HG03025 (cell line): ENCODE data around the gene LTBP1.

Experiments
- ATAC-seq: cut with Tn5 transposase; IDR thresholded peaks from one replicate; pipeline ENCODE4 v1.9.1; 2021; ENCODE audit warnings: mild to moderate bottlenecking, moderate library complexity; ENCODE audit not compliant: unreplicated experiment, low FRiP score

The LTBP1 gene

DNA sequence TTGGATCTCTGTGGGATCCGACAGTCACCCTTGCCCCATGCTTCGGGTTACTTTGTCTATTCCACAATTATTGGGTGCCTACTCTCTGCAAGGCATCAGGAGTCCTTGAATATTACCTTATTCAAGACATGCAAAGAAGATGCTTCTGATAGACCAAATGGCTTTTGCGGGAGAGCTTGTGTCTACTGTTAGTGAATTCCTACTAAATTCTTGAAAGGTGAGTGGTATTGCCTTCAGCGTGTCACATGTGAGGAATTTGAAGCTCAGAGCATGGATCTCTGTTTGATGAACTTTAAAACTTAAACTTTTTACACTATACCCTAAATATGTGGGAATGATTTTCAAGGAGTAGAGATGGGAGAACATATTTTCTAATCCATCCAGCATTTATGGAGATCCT lies 184.4 kb downstream of the LTBP1 start:
- ATAC-seq, result no peak

DNA sequence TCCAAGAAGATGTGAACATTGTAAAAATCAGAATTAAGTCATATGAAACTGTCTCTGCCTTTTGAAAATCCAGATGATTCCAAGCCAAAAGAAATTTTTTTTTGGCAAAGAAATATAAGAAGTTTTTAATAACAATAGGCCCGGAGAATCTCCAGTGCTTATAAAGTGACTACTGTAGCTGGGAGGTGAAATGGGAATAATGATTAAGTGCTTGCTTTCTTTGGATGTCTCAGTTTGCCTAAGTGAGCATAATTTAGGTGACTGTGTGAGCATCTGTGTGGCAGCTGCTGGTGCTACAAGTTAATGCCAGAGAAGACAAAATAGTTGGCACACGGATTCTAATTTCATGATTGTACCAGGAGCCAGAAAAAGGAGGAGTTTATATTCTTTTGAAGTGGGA lies 185.0 kb downstream of the LTBP1 start:
- no peak for ATAC-seq

DNA sequence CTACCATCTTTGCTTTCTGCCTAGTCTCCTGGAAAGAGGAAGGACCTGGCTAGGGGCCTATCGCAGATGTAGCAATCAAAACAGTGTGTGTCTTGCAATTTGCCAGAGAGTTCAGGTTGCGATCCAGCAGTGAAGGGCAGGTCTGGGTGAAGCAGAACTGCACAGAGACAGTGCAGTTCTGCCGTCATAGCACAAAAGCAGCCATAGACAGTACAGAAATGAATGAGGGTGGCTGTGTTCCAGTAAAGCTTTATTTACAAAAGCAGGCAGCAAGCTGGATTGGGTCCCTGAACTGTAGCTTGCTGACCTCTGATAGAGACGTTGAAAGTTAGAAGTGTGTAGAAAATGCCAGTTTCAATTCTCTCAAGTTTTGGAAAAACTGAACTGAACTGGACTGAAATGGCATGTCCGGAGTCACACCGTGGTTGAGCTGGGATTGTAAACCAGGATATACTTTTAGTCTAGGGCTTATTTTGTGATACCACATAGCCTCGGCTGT lies 186.8 kb downstream of the LTBP1 start:
- no peak for ATAC-seq

DNA sequence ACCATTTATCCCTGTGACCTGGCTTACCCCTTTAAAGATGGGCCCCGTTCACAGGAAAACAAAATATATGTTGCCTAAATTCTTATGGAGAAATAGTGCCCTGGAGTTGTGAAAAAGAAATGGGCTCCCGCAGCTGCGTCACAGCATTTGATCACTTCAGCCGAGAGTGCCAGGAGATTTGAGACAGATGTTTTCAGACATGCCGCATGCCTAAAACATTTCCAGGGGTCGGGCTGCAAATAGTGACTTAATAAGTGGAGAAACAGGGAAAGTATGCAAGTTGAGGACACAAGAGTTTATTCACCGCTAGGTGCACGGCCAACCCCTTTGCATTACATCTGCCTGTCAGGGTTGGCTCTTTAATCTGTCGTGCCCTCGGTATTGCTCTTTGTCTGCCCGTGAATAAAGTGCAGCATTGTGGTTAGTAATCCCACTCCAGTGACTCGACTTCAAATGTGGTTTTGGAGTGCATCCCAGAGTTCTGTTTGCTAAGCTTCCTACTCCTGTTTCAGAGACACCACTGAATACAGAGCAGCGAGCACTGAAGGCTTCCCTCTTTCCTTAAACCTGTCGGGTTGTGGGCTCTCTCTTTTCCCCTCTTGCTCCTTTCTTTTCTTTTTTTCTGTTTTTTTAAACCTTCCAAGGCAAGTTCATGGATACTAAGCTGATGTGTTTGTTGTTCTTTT lies 187.5 kb downstream of the LTBP1 start:
- ATAC-seq, result no peak

DNA sequence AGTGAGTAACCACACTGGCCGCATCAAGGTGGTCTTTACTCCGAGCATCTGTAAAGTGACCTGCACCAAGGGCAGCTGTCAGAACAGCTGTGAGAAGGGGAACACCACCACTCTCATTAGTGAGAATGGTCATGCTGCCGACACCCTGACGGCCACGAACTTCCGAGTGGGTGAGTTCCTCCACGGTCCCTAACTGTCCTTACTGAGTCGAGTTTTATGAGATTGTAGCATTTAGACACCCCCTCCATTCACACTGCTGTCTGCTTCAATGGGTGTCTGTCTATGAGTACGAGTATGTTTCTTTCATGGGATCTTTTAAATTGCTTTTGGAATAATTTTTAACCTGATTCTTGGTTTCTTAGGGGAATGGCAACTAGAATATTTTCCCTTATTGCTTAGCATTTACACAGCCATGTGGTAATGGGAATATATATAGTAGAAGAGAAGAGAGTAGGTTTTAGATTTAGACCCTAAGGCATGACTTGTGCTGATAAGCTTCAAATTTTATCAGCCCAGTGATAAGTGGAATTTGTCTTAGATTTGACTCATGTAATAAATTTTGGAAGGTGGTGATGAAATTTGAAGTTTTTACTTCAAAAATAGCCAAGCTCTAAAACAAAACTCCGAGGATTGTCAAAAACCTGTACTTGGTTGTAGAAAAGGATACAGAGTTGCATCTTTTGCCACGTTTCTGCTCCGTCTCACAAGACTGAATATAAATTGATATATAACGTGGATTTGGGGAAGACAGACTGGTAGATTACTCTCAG lies 188.2 kb downstream of the LTBP1 start:
- no peak for ATAC-seq

DNA sequence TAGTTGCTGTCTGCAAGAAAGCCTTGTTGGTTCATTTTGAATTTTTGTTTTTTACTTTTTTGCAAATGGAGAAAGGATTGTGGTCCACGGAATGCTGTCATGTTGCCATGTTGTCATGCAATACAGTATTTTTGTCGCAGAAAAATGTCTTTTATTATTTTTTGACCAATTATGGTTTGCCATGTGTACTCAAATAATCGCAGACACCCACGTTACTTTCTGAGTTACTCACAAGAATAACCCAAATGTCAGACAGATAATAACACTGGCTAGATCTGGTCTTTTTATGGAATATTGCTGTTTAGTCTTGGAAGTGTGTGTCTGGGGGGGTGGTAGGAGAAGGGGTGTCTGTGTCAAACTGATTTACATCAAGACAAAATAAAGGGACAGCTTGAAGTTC lies 188.9 kb downstream of the LTBP1 start:
- no peak for ATAC-seq

DNA sequence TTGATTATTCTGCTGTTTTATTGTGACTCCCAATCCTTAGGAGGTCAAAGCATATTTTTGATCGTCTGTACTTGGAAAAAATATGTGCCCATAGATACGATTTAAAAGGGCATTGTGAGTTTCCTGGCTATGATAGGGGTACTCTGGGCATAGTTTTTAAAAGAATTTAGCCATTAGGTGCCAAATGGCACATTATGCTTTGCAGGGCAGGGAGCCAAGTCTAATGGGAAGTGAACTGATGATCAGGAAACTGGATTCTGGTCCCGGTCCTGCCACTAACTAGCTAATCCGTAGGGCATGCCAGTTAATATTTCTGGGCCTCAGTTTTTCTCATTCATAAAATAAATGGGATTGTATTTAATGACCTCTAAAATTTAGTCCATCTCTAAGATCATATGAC lies 189.3 kb downstream of the LTBP1 start:
- ATAC-seq, result no peak

DNA sequence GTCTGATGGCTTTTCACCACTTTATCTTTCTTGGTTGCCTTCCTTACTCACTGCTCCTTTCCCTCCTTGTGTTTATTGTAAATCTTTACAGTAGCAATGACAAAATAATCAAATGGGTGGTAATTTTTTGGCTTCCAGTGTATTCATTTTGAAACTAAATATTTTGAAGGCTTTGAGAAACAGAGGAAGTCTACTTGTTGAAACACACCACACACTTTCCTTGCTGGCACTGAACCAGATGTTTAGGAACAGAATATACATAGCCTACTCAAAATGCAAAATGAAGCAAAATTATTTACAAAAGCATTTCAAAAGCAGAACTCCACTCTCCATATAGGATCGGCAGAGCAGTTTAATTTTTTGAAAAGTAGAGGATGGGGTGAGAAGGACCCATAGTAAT lies 189.8 kb downstream of the LTBP1 start:
- no peak for ATAC-seq

DNA sequence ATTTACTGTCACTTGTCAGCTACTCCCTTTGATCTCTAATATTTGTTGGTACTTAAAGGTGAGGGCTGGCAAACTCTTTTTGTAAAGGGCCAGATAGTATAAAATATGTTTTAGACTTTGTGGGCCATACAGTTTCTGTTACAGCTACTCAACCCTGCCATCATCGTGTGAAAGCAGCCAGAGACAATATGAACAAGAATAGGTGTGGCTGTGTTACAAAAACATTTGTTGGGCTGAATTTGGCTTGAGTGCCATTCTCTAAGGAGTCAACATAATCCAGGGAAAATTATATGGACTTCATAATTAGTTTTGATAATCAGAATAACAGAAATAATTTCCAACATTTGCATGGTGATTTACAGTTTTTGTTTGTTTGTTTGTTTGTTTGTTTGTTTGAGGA lies 190.6 kb downstream of the LTBP1 start:
- ATAC-seq, result no peak

DNA sequence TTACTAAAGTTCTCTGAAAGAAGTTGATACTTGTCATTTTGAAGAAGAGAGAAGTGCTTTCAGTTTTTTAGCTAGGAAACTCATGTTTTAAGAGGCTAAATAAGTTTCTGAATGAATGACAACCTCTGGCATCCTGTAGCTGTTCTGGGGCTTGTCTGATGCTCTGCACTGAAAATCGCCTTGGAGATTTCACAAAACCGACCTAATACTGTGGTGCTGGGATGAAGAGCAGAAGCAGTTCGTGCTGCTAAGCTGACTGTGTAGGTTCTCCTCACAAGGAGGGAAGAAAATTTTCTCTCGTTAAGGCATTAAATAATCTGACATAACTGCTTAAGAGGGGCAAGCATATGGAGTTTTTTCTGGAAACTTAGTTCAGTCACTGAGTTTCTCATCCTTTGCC lies 193.2 kb downstream of the LTBP1 start:
- ATAC-seq, result no peak

DNA sequence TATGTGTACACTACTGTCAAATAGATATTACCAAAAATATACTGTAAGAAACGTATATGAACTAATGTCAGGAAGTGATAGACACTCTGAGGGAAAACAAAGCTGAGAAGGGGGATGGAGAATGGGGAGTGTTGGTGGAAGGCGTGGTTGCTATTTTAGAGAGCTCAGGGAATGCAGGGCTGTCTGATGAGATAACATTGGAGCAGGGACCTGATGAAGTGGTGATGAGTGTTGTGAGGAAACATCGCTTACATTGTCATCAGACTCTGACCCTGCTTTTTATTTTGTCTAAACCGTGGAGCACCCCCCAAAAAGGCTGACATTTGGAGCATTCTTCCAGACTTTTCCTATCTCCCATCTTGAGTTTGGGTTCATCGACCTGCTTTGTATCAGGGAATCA lies 194.7 kb downstream of the LTBP1 start:
- no peak for ATAC-seq

DNA sequence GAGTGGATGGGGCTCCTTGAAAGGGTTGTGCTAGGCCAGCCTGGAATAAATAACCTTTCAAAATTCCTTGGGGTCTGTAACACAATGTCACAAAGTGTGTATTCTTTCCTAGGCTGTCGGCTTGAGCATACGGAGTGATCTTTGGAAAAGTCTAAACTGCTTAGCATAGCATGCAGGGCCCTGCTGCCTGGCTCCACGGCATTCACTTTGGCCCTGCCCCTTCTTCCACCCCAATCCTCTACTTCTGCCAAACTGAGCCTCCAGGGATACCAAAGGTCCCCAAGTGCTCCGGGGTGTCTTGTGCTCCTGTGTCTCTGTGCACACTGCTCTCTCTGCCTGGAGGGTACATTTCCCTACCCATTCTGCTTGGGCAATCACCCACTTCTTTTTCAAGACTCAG lies 196.1 kb downstream of the LTBP1 start:
- no peak for ATAC-seq

DNA sequence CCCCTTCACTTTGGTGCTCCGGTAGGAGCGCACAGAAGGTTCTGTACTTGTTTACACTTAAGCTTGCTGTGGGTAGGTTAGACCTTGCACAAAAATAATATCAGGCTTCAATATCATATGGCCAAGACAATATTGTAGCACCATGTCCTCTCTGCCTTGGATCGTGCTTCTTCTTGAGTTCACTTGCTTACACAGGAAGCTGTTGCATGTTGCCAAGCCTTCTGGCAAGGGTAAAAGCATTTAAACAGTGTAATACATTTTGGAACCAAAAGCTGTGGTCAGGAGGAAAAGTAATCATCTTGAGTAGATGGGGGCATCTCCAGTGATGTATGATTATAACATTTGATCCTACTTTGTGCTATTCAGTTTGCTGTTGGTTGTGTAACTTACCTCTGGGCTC lies 197.5 kb downstream of the LTBP1 start:
- no peak for ATAC-seq

DNA sequence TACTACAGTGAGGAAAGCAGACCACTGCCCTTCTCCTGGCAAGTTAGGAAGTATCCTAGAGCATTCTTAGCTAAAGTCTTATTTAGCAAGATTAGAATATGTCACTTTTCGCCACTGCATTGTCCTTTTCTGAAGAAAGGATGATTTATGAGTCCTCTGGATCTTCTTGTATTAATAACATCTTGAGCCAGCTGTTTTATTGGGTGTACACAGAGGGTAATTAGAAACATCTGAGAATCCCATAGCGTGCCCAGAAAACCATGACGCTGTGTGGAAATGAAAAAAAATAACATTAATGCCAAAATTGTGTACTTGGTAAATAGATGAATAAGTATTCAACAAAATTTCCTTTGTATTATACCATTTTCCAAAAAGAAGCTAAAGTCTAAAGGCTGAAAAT lies 198.7 kb downstream of the LTBP1 start:
- no peak for ATAC-seq

DNA sequence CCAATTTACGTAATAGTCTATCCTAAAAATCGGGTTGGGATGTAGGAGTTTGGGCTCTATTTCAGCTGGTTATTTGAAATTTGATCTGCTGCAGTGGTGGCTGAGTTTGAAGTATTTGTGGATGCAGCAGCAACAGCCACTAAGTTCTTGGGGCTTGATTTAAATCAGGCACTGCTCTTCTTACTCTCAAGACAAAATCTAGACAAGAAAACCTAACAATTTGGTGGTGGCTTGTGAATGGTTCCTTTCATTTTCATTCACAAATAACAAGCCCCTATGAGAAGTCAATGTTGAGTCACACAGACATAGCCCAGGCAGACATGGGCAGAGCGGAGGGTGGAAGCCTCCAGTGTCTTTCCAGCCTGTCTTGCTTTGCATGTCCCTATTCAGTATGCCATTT lies 199.3 kb downstream of the LTBP1 start:
- no peak for ATAC-seq

DNA sequence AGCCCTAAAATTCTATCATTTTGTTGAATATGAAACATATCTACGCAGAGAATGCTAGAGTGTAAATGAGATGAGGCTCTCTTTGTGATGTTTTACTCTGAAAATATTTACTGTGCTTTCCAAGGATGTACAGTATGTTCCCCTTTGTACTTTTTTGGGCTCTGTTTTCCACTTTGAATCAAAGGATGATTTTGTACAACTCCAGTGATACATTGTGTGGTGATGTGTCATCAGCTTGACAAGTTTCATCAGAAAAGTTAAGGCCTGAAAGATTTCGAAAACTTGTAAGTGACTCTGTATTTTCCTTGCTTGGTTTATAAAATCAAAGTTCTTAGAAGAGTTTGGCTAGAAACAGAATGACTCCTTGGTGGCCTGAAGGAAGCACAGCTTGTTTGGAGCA lies 206.3 kb downstream of the LTBP1 start:
- ATAC-seq, result no peak

DNA sequence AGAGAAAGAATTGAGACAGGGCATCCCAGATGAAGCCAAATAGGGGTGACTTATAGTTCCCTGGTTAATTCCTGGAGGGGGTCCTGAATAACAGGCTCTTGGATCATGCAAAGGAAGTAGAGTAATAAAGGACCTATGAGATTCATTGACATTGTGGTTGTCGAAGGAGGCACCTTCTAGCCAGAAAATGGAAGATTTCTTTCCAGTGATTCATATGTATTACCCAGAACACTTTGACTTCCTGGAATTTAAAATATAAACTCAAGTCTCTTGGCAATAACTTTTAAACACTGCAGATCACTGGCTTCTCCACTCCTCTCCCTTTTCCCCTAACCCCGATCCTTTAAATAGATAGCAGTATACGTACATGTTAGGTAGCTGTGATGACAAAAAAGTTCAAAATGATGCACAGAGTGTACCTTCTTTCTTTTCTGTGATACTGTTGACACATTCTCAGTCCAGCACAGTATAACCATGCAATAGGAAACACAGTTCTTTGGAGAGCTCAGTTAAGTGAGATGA lies 211.8 kb downstream of the LTBP1 start:
- ATAC-seq, result no peak

DNA sequence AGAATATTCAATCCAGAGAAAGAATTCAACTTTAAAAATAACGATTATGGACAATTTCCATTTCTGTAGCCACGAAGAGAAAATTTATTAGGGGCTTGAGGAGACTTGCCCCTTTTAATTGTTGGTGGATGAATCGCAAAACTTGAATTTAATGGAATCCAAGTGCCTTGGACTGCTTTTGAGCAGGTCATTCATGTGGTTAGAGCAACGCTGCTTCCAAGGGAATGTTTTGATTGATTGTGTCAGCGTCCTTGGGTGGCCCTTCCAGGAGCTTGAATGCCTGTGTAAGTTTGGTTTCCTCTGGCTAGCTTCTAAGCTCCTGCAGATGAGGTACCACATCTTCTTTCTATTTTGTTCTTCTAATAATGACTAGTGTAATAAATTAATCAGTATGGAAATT lies 213.4 kb downstream of the LTBP1 start:
- ATAC-seq, result no peak

DNA sequence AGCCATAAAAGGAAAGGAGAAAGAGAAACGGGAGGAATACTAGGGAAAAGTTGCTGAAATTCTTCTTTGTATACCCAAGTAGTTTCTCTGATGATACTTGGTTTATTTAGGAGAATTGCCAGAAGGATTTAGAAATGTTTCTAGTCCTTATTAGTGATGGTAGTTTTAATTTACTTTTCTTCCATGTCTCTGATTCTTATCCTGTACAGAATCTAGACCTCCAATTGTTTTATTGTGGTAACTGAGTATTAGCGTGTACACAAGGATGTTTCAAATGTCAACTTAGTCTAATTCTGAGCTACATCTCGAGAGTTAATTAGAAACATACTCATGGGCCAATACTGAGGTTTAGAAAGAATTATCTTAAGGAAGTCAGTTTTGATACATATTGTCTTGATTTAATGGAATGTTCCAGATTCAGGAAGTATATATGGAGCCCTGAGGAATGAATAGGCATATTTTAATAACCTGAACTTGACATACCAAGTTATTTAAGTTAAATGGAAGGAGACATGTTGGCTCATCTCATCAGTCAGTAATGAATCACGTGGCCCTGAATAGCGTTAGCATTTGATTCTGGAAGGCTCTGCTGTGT lies 219.6 kb downstream of the LTBP1 start:
- ATAC-seq, result no peak

DNA sequence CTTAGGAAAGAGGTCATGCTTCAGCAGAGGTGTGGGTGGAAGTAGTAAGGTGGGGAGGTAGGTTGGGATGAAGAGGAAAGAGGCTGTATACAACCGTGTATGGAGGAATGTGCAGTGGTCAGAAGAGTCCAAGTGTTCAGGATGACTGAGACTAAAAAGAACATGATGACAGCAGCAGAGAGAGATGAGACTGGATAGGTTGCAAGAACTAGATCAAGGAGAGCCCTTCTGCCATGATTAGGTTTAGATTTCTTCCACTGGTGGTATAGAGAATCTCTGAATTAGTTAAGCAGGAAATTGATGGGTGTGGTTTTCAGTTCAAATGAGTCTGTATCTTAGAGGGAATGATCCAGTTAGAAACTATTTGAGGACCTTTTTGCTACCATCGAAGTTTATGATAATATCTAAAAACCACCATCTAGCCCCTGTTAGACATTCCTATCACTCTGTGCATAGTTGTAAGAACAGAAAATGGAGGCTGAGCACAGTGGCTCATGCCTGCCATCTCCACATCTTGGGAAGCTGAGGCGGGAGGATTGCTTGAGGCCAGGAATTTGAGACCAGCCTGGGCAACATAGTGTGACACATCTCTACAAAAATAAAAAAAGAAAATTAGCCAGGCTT lies 221.0 kb downstream of the LTBP1 start:
- ATAC-seq, result no peak

DNA sequence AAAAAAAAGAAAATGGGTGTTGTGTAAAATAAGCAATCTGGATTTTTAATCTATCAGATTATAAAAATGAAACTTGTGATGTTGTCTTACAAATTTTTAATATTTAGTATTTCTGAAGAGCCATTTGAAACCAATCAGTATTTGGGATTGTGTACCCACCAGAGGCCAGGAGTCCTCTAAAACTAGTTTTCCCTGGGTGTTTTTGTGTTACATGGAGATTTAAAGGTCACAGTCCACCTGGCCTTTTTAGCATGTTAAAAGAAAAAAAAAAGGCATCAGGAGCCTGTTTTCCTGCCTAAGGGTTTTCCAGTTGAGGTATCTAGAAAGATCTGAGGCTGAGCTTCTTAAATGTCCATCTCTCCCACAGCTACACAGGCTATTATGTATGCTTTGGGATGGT lies 221.7 kb downstream of the LTBP1 start:
- ATAC-seq, result no peak
